Transverse colon (tissue), 4 donors: ENCODE data around the gene C15orf62.

Experiments
- CTCF ChIP-seq, 5 experiments: fragments of 200-600 bp in 3 of 5; fragments of 450-650 bp in 2 of 5; sonication (generic) in 3 of 5; IDR thresholded peaks; 1 replicate in 2 of 5; 2 replicates in 3 of 5; pipeline ENCODE4 v1.5.1; 2016 to 2017; ENCODE audit warnings: antibody characterized with exemption in 5 of 5, inconsistent platforms in 3 of 5, mild to moderate bottlenecking in 2 of 5, moderate library complexity in 1 of 5
- EP300 ChIP-seq: sonication (generic); formaldehyde crosslinking; IDR thresholded peaks from one replicate; pipeline ENCODE4 v1.6.1; 2017; ENCODE audit warnings: antibody characterized with exemption, low read depth
- POLR2AphosphoS5 ChIP-seq, 3 donors: sonication (generic); formaldehyde crosslinking; IDR thresholded peaks; one replicate each; pipeline ENCODE4 v1.6.1; 2016; ENCODE audit warnings: antibody characterized with exemption in 3 of 3

- TF ChIP-seq EP300 (no peak), CTCF (IDR thresholded peaks at IDR 0.05) (no peak), POLR2AphosphoS5 (IDR thresholded peaks at IDR 0.05) (no peak)
These were observed at the start of gene C15orf62 for GRCh38 chr15:40769274-40770146.
